HepG2 (cell line): ENCODE measurements around the gene MYH7B. TPM values are rescaled to one million over a fixed set of nuclear protein-coding genes. Genes with fewer than 3 reads are reported as not detected.

Experiments used
- ATAD3A ChIP-seq: sonication (generic); formaldehyde crosslinking; IDR thresholded peaks from 2 replicates; pipeline ENCODE4 v1.4.0; 2020; ENCODE audit warnings: missing genetic modification reagents
- CREM ChIP-seq, 2 experiments: sonication (generic) in 1 of 2; formaldehyde crosslinking in 1 of 2; IDR thresholded peaks; 2 replicates each; pipeline versions ENCODE4 v1.4.0 to v1.6.1; 2016 to 2020; ENCODE audit warnings: antibody characterized with exemption in 1 of 2, mild to moderate bottlenecking in 1 of 2, missing genetic modification reagents in 1 of 2
- ESRRA ChIP-seq: sonication (generic); formaldehyde crosslinking; IDR thresholded peaks from 2 replicates; pipeline ENCODE4 v1.5.1; 2020; ENCODE audit warnings: mild to moderate bottlenecking, low read depth, missing genetic modification reagents
- IKZF4 ChIP-seq: sonication (generic); formaldehyde crosslinking; IDR thresholded peaks from 2 replicates; pipeline ENCODE4 v1.5.1; 2020; ENCODE audit warnings: borderline replicate concordance, mild to moderate bottlenecking, low read depth, missing genetic modification reagents; ENCODE audit errors: not compliant biosample characterization
- LCORL ChIP-seq, 2 experiments: fragments of 450-650 bp in 1 of 2; sonication (generic) in 1 of 2; formaldehyde crosslinking in 1 of 2; IDR thresholded peaks; 2 replicates each; pipeline versions ENCODE4 v1.5.0 to v1.6.1; 2017 to 2020; ENCODE audit warnings: antibody characterized with exemption in 1 of 2, missing genetic modification reagents in 1 of 2
- NFE2L1 ChIP-seq: sonication (generic); formaldehyde crosslinking; IDR thresholded peaks from 2 replicates; pipeline ENCODE4 v1.4.0; 2020; ENCODE audit warnings: missing genetic modification reagents, mild to moderate bottlenecking, borderline replicate concordance
- RARG ChIP-seq: sonication (generic); formaldehyde crosslinking; IDR thresholded peaks from 2 replicates; pipeline ENCODE4 v1.4.0; 2020; ENCODE audit warnings: low read depth, mild to moderate bottlenecking, missing genetic modification reagents
- SIN3A ChIP-seq: IDR thresholded peaks from 2 replicates; pipeline ENCODE4 v1.6.1; 2011; ENCODE audit warnings: low read depth, mild to moderate bottlenecking, control low read depth, low read length, borderline replicate concordance
- SNAI1 ChIP-seq: sonication (generic); formaldehyde crosslinking; IDR thresholded peaks from 2 replicates; pipeline ENCODE4 v1.5.0; 2020; ENCODE audit warnings: mild to moderate bottlenecking, missing genetic modification reagents, borderline replicate concordance
- ZBTB39 ChIP-seq: sonication (generic); formaldehyde crosslinking; IDR thresholded peaks from 2 replicates; pipeline ENCODE4 v1.5.0; 2020; ENCODE audit warnings: missing genetic modification reagents
- ZNF12 ChIP-seq: sonication (generic); formaldehyde crosslinking; IDR thresholded peaks from 2 replicates; pipeline ENCODE4 v1.5.0; 2020; ENCODE audit warnings: missing genetic modification reagents
- ZNF253 ChIP-seq: sonication (generic); formaldehyde crosslinking; IDR thresholded peaks from 2 replicates; pipeline ENCODE4 v1.8.0; 2022; ENCODE audit warnings: mild to moderate bottlenecking, missing genetic modification reagents, borderline replicate concordance
- ZNF331 ChIP-seq: sonication (generic); formaldehyde crosslinking; IDR thresholded peaks from 2 replicates; pipeline ENCODE4 v1.4.0; 2020; ENCODE audit warnings: missing genetic modification reagents
- ZNF337 ChIP-seq: sonication (generic); formaldehyde crosslinking; IDR thresholded peaks from 2 replicates; pipeline ENCODE4 v1.5.1; 2020; ENCODE audit warnings: missing genetic modification reagents, low read depth, mild to moderate bottlenecking, borderline replicate concordance
- ZNF451 ChIP-seq: sonication (generic); formaldehyde crosslinking; IDR thresholded peaks from 2 replicates; pipeline ENCODE4 v1.5.0; 2020; ENCODE audit warnings: mild to moderate bottlenecking, missing genetic modification reagents
- ZNF563 ChIP-seq: sonication (generic); formaldehyde crosslinking; IDR thresholded peaks from 2 replicates; pipeline ENCODE4 v1.8.0; 2022; ENCODE audit warnings: mild to moderate bottlenecking, moderate library complexity, missing genetic modification reagents
- ZNF570 ChIP-seq: sonication (generic); formaldehyde crosslinking; IDR thresholded peaks from 2 replicates; pipeline ENCODE4 v1.4.0; 2020; ENCODE audit warnings: mild to moderate bottlenecking, missing genetic modification reagents, borderline replicate concordance
- ZNF609 ChIP-seq: sonication (generic); formaldehyde crosslinking; IDR thresholded peaks from 2 replicates; pipeline ENCODE4 v1.4.0; 2020; ENCODE audit warnings: mild to moderate bottlenecking, missing genetic modification reagents, borderline replicate concordance
- polyA plus RNA-seq, 8 experiments: library from polyadenylated mRNA; depleted of rRNA in 3 of 8; stranded (reverse) in 7 of 8; unstranded in 1 of 8; fragments of >200 nt; fragmentation: Illumina TruSeq in 4 of 8; extraction: Trizol in 4 of 8; gene quantifications; 2 replicates each; pipeline versions ENCODE4 v1.2.1 to v1.2.3, GENCODE V29; 2011 to 2016; ENCODE audit warnings: low read depth in 4 of 8, missing spikeins in 1 of 8, mixed read lengths in 1 of 8; ENCODE audit not compliant: insufficient read depth in 1 of 8
- total RNA-seq, 5 experiments: library from RNA; depleted of rRNA; stranded (reverse); fragments of >200 nt; fragmentation: Illumina TruSeq; extraction: Trizol; gene quantifications; 2 replicates each; pipeline ENCODE4 v1.2.3, GENCODE V29; 2016; ENCODE audit warnings: low read depth in 1 of 5
- TF ChIP-seq, protein P1 (sequence below): sonication (generic); formaldehyde crosslinking; IDR thresholded peaks from 2 replicates; pipeline ENCODE4 v1.8.1; 2023; ENCODE audit warnings: missing genetic modification reagents, inconsistent platforms, borderline replicate concordance

Gene MYH7B
- total and polyA plus RNA-seq, 2 of the 13 experiments (the other 11 are each of a cell fraction or from before 2014, with no cell fraction given), result 0.05 to 0.20 TPM

DNA sequence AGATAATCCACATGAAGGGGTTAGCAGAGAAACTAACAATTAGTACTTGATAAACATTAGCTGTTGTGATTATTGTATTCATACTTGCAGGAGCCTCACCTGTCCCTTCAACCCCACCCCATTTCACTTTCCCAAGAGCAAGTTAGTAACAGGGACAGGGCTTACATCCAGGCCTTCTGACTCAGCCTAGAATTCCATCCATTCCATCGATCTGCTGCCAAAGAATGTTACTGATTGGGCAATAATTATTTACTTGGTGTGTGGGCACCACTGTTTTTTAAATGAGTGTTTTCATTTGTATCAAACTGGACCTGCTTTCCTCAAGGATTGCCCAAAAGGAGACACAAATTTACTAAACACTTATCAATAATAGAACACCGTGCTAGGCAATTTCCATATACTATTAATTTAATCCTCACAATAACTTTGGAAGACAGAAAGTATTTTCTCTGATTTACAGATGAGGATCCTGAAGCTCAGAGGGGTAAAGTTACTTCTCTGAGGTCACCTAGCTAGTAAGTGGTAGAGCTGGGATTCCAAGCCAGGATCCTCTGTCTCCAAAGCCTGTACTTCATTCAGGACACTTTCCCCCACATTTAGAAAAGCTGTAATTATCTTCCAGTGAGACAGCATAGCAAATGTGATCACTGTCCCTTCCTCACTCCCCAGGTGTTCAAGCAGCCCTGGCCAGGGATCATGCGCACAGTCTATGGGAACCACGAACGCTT lies 32.9 kb upstream of the MYH7B start (continued):
- TF ChIP-seq ZBTB39, result 0 out of 2 replicates have a peak, but pooled peaks have one; percentile 35
- TF ChIP-seq ZNF451 (CRISPR knock-in tag), result no peak
- TF ChIP-seq ZNF331 (CRISPR knock-in tag), result no peak
- no peak for TF ChIP-seq ZNF253 (CRISPR knock-in tag)
- no peak for TF ChIP-seq CREM (IDR thresholded peaks at IDR 0.05)
- no peak for TF ChIP-seq CREM (CRISPR knock-in tag; IDR thresholded peaks at IDR 0.05)
- TF ChIP-seq ATAD3A, result no peak
- TF ChIP-seq LCORL (IDR thresholded peaks at IDR 0.05), result no peak
- TF ChIP-seq LCORL (CRISPR knock-in tag; IDR thresholded peaks at IDR 0.05), result peak; percentile 63; the same call in 1 of the 2 replicates
- no peak for TF ChIP-seq ZNF570
- 0 out of 2 replicates have a peak, but pooled peaks have one; percentile 27 for TF ChIP-seq ZNF12 (CRISPR knock-in tag)
- TF ChIP-seq NFE2L1 (CRISPR knock-in tag), result no peak
- TF ChIP-seq ESRRA, result no peak
- TF ChIP-seq, protein P1, sequence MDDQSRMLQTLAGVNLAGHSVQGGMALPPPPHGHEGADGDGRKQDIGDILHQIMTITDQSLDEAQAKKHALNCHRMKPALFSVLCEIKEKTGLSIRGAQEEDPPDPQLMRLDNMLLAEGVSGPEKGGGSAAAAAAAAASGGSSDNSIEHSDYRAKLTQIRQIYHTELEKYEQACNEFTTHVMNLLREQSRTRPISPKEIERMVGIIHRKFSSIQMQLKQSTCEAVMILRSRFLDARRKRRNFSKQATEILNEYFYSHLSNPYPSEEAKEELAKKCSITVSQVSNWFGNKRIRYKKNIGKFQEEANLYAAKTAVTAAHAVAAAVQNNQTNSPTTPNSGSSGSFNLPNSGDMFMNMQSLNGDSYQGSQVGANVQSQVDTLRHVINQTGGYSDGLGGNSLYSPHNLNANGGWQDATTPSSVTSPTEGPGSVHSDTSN (CRISPR knock-in tag), result no peak
- no peak for TF ChIP-seq RARG
- no peak for TF ChIP-seq ZNF563
- TF ChIP-seq ZNF337, result no peak
- no peak for TF ChIP-seq SNAI1 (CRISPR knock-in tag)
- no peak for TF ChIP-seq ZNF609 (CRISPR knock-in tag)
- TF ChIP-seq SIN3A, result 0 out of 2 replicates have a peak, but pooled peaks have one; percentile 16
- TF ChIP-seq IKZF4 (CRISPR knock-in tag), result no peak
